NCI-H2107 (cell line): ENCODE results near the gene INAFM2.
A peak's percentile ranks its signal among the peaks of the same experiment; 100 is the strongest.

Experiments used
- DNase-seq: peaks from one replicate; lab custom pipeline; 2025; lab: John Stamatoyannopoulos, UW

The INAFM2 gene

GRCh38 chr15:40365016-40365415 lies 41.5 kb downstream of the INAFM2 start:
- DNase-seq, result no peak

- no peak for DNase-seq
These were observed 42.3 kb downstream of the INAFM2 start for GRCh38 chr15:40365624-40366456.

GRCh38 chr15:40366457-40367370 lies 43.2 kb downstream of the INAFM2 start:
- DNase-seq, result no peak

DNA sequence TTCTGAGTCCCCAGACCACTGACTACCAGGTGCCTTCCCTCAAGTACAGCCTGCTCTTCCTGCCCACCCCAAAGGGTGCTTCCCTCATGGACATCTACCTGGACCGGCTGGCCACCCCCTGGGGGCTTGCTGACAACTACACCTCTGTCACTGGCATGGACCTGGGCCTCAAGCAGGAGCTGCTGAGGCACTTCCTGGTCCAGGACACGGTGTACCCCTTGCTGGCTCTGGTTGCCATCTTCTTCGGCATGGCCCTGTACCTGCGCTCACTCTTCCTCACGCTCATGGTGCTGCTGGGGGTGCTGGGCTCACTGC lies 43.8 kb downstream of the INAFM2 start:
- no peak for DNase-seq

DNA sequence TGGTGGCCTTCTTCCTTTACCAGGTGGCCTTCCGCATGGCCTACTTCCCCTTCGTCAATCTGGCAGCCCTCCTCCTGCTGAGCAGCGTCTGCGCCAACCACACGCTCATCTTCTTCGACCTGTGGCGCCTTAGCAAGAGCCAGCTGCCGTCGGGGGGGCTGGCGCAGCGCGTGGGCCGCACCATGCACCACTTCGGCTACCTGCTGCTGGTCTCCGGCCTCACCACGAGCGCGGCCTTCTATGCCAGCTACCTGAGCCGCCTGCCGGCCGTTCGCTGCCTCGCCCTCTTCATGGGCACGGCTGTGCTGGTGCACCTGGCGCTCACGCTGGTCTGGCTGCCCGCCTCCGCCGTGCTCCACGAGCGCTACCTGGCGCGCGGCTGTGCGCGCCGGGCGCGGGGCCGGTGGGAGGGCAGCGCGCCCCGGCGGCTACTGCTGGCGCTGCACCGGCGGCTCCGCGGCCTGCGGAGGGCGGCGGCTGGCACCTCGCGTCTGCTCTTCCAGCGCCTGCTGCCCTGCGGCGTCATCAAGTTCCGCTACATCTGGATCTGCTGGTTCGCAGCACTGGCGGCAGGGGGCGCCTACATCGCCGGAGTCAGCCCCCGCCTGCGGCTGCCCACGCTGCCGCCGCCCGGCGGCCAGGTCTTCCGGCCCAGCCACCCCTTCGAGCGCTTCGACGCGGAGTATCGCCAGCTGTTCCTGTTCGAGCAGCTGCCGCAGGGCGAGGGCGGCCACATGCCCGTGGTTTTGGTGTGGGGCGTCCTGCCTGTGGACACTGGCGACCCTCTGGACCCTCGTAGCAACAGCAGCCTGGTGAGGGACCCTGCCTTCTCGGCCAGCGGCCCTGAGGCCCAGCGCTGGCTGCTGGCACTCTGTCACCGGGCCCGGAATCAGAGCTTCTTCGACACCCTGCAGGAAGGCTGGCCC lies 44.5 kb downstream of the INAFM2 start:
- peak; percentile 76 for DNase-seq

DNA sequence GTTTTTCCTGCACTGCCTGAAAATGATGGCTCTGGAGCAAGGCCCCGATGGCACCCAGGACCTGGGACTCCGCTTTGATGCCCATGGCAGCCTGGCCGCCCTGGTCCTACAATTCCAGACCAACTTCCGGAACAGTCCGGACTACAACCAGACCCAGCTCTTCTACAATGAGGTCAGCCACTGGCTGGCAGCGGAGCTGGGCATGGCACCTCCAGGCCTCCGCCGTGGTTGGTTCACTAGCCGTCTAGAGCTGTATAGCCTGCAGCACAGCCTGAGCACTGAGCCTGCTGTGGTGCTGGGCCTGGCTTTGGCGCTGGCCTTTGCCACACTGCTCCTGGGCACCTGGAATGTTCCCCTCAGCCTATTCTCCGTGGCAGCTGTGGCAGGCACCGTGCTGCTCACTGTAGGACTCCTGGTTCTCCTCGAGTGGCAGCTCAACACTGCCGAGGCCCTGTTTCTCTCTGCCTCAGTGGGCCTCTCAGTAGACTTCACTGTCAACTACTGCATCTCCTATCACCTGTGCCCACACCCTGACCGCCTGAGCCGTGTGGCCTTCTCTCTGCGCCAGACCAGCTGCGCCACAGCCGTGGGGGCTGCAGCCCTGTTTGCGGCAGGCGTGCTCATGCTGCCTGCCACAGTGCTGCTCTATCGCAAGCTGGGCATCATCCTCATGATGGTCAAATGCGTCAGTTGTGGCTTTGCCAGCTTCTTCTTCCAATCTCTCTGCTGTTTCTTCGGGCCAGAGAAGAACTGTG lies 45.4 kb downstream of the INAFM2 start:
- DNase-seq, result no peak

DNA sequence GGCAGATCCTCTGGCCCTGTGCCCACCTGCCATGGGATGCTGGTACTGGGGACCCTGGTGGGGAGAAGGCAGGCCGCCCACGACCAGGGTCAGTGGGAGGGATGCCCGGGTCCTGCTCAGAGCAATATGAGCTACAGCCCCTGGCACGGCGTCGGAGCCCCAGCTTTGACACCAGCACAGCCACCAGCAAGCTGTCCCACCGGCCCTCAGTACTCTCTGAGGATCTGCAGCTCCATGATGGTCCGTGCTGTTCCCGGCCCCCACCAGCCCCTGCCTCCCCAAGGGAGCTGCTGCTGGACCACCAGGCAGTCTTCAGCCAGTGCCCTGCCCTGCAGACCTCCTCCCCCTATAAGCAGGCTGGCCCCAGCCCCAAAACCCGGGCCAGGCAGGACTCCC lies 46.0 kb downstream of the INAFM2 start:
- no peak for DNase-seq

- no peak for DNase-seq
These were observed 46.5 kb downstream of the INAFM2 start for GRCh38 chr15:40369971-40370370.

GRCh38 chr15:40372981-40373380 lies 49.5 kb downstream of the INAFM2 start:
- DNase-seq, result no peak
